Head of caudate nucleus (tissue), 42 donors: ENCODE measurements around the gene RAMACL.

Experiments used
- DNase-seq, 42 donors: peaks; one replicate each; pipeline versions ENCODE4 v3.0.0 to v3.0.0-alpha.2; 2020 to 2021; ENCODE audit warnings: mixed read lengths in 7 of 42
- intact Hi-C: fragments of 100-400 bp; cut with DNase I; formaldehyde crosslinking; loops from one replicate; pipeline ENCODE4 v1.15.0; 2022

RAMACL gene

GRCh38 chr6:166600931-166601330 is 14.5 kb upstream of the RAMACL start:
- DNase-seq: no peak
- intact Hi-C loops: no loop called here

DNA sequence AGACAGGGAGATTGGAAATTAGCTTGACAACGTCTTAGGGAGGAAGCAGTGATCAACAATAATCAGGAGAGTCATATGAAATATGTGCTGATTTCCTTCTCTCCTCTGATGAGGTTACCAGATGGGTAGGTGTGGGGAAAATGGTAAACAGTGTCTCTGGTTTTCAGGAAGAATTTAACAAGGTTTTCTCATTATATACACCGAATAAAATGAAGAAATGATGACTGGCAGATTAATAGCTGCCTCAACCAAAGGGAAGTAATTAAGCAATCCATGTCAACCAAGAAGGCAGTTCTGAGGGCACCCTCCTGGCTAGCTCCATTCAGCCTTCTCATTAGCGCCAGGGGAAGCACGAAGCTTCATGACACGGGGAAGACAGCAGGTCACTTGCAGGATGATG is 12.7 kb upstream of the RAMACL start:
- peak in 2 of 42 donors; percentile 6 to 34 for DNase-seq
- intact Hi-C loops: no loop called here

DNA sequence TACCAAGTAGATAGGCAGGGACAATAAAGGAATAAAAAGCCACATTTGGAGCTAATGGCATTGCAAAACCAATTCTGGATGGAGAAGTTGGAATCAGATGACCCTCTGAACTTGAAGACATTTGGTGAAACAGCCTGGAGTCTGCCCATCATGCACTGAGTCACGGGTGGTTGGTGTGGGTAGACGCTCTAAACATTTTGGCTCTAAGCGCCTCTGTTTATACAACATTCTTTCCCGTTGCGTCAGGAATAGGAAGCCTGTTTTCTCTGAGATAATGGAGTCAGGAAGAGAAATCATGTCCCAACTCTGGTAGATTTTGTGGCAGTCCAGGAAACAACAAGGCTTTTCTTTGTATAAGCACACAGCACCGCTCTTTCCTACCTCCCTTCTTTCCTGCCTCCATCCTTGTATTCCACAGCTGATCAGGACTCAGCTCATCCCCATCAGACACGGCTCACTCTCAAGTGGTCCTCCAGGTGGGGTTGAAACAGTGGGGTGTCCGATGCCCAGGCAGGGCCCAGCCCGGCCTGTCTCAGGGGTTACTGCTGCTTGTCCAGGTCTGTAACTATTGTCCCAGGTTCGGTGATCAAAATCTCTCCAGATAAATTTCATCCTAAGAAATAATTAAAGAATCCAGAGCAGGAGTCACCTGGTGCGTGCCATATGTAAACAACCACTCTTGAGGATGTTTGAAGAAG is 12.1 kb upstream of the RAMACL start:
- intact Hi-C loops: no loop called here

GRCh38 chr6:166597711-166598440 is 11.4 kb upstream of the RAMACL start:
- peak in 24 of 42 donors; percentile 34 to 79 (median 58) for DNase-seq
- intact Hi-C loops: no loop called here

More for the DNA sequence above, 12.1 kb upstream of the RAMACL start:
- peak in 2 of 42 donors; percentile 27 to 42 for DNase-seq

DNA sequence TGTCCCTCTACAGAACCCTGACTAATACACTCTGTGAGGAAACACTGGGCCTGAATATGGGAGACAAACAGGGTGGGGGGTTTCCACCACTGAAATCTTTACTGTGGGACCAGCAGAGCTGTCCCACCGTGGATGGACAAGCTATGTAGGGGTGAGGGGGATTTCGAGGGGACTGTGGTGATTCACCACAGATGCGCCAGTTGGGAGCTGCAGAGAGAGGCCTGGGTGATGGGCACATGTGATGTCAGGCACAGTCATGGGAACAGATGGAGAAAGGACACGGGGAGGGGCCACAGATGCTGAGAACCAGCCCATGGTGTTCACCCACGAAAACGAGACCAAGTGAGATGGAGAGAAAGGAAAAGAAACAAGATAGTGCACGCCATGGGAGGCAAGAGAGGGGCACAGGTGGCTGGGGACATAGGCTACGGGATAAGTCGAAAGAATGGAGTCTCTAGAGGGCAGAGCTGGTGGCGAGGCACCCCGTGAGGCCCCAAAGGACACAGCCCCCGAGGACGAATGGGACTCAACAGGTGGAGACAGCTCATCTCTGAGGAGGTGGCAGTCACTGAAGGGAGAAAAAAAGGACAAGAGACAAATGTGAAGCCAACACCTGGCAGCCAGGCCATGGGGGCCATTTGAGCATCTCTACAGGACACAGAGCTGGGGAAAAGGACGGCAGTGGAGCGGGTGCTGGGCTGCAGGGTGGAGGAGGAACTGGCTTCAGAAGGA is 10.5 kb upstream of the RAMACL start:
- intact Hi-C loops: no loop called here
- peak in 3 of 42 donors; percentile 30 to 47 (median 38) for DNase-seq

DNA sequence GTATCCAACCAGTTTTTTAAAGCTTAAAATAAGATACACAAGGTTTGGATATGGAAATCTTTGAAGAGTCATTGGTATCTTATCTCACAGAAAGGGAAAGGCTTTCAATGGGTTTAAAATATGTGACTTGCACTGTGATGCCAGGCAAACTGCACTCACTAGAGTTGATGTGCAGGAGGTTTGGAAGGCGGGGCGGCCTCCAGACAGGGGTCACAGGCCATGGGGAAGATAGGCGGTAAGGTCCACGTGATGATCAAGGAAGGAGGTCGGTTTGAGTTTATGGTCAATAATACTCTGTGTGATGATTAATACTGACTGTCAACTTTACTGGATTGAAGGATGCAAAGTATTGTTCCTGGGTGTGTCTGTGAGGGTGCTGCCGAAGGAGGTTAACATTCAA is 9.5 kb upstream of the RAMACL start:
- intact Hi-C loops: no loop called here
- DNase-seq: peak in 1 of 42 donors; percentile 29

GRCh38 chr6:166595061-166595780 is 8.7 kb upstream of the RAMACL start:
- intact Hi-C loops: no loop called here

GRCh38 chr6:166592821-166593220 is 6.3 kb upstream of the RAMACL start:
- intact Hi-C loops: no loop called here
- peak in 1 of 42 donors; percentile 24 for DNase-seq

More at GRCh38 chr6:166595061-166595780, 8.7 kb upstream of the RAMACL start:
- peak in 1 of 42 donors; percentile 30 for DNase-seq

DNA sequence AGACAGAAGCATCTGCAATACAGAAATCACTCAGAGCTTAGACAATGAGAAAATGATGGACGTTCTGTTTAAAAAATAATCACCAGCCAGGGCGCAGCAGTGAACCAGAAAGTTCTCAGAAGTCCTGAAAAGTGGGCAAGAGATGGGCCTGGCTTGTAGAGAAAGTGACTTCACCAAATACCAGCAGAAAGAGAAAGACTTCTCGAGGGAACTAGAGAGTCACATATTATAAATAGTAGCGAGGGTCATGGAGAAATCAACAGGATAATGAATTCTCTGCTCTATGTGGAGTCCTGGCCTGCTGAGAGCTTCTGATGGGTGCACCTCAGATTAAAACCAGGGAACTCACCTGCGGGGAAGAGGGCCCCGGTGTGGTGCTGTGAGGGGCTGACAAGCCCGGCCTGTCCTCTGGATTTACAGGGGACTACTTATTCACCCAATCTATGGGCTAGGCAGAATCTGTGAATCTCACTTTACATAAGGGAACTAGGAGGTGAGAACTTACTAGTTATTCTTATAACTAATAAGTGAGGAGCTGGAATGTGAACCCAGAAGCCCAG is 5.6 kb upstream of the RAMACL start:
- peak in 1 of 42 donors; percentile 24 for DNase-seq

GRCh38 chr6:166591026-166591425 is 4.5 kb upstream of the RAMACL start:
- intact Hi-C loops: no loop called here
- DNase-seq: peak in 1 of 42 donors; percentile 27

More for the DNA sequence above, 5.6 kb upstream of the RAMACL start:
- intact Hi-C loops: no loop called here

DNA sequence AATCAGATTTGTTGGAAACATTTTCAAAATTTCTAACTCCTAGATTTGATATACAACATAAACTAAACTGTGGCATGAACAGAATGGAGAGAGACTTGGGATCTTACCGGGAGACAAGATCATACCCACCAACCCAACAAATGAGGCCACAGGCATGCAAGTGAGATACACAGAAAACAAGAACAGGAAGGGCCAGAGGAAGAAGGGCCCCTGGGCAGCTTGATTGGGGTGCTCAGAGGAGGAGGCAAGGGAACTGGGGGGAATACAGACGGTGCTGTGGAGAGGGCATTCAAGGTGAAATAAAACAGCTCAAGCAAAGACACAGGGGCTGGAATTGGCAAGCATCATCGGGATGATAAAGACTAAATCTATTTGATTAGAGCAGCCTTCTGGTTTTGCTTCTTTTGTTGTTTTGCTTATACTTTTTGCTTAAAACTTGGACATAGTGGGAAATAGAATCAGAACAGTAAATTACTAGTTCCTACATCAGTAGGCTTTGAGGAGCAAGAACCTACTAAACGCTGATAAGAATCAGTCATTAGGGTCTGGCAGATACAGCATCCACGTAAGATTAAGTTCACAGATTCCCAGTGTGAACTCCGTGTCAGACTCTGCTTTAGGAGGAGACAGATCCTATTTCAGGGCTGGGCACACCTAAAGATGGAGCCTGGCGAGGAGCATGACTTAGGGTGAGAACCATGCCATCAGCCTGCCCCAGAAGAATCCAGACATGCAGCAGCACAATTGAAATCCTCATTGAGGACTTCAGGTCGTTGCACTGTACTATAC is 3.5 kb upstream of the RAMACL start:
- intact Hi-C loops: no loop called here

DNA sequence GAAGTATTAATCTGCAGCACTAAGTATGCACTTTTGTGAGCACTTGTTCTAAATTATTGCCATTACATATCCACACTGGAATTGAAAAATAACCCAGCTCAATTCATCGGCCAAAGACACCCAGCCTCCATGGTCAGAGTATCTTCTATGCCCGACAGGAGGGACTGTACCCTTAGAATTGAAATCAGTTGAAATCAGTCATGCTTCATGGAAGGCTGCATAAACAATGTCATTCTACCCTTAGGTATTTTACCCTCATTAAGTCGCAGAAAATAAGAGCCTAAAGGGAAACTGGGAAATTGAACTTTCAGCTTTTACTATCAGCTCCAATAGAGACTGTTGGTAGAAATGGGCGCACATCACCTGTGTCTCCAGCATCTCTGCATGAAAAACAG is 2.9 kb upstream of the RAMACL start:
- DNase-seq: peak in 1 of 42 donors; percentile 34
- intact Hi-C loops: no loop called here

More for the DNA sequence above, 3.5 kb upstream of the RAMACL start:
- peak in 1 of 42 donors; percentile 32 for DNase-seq

DNA sequence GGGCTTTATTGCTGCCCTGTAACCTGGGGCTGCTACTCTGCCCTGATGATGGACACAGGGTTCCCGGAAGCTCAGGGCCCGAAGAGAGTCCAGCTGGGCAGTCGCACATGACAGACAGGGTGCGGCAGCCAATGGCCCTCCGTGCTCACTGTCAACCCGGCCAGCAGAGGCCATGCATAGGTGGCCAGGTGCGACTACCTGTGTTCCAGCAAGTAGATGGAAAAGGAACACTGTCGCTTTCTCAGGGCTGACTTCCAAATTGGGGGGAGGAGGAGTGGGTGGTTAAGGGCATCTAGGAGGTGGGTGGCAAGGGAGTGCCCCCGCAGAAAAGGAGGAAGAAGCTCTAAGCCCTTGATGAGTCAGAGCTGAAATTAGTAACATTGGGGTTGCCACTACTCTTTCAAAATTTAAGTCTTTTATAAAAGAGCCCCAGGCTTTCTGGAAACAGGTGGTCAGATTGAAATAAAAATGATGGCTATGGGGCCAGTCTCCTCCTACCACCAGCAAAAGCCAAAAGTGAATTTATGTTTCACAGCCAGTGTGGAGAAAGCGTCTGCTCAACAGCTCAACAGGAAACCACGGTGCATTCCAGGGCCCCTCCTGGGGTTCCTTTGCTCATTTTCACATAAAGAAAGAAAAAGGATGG is 2.3 kb upstream of the RAMACL start:
- DNase-seq: peak in 4 of 42 donors; percentile 14 to 67 (median 45)
- intact Hi-C loops: no loop called here

DNA sequence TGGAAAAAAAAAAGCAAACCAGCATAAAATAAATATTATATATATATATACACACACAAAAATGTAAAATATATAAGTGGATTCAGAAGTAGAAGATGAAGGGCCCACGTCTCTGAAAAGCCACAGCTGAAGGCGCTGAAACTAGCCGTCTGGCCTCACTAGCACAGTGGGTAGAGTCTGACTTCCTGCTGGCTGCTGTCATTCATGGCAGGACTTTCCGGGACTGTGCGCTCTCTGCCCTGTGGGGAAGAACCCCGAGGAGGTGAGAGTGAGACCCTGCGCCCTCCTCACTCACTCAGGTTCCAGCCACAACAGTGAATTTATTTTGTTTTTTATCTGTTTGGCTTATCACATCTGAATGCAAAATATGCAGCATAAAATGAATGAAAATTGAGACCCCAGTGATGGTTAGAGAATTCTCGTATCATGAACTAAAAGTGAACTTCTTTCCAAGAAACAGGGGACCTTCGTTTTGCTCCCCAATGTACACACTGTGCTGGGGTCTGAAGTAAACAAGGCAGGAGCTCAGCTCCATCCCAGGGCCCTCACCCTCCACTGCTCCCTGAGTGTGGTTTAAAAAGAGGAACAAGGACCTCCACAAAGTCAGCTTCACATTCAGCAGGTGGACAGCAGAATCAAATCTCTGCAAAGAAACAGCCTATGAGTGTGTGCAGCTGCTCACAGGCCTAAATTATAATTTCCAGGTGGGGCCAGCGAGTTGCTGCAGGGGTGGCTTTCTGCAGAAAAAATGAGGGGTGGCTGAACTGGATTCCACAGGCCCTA is 1.3 kb upstream of the RAMACL start:
- peak in 1 of 42 donors; percentile 44 for DNase-seq
- intact Hi-C loops: no loop called here

DNA sequence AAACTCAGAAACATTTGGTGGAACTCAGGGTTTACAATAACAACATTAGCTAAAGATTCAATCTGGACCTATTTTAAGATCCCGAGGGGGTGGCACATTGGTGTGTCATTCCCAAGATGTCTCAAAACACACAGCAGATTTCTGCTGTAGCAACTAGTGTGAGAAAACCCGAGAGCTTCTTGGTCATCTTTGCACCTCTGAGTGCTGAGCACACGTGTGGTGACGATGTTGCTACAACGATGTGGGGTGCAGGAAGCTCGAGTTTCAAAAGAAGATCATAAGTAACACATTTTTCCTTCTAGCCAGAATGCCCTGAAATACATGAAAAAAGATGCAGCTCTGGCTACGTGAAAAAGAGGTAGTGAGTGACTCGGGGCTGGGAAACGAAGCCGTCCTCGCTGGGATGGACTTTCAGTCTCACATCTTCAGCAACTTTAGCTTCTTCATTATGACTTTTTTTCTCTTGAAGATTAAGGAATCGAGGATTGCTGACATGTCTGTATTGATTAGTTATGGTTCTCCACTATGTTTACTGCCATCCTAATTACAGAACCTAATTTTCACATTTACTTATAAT is 1.5 kb downstream of the RAMACL start:
- intact Hi-C loops: no loop called here
- DNase-seq: peak in 2 of 42 donors; percentile 43 to 65

- intact Hi-C loops: no loop called here
These were observed 2.3 kb downstream of the RAMACL start for GRCh38 chr6:166584155-166584554.

More at GRCh38 chr6:166584155-166584554, 2.3 kb downstream of the RAMACL start:
- DNase-seq: peak in 2 of 42 donors; percentile 35 to 44
